ENCODE data around the gene MYLK.
"Not testable (repeated sequence)": the region's sequence is repeated elsewhere in the genome, so short reads cannot be mapped to it uniquely, and the experiment has no call there.

The MYLK gene

DNA sequence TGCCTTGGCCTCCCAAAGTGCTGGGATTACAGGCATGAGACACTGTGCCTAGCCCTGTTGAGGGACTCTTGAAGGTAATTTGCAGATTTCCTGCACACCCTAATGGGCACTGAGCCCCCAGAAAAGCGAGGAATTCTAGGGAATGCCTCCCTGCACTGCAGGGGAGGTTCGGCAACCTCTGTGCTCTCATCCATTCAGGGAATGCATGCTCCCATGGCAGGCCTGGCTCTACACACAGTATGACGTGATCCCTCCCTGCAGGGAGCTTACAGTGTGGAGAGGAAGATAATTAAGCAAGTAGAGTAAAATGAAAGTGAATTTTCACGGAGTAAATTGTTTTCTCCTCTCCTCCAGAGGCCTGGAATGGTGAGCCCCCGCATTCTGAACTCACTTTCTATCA lies 166.0 kb downstream of the MYLK start:
- no peak overlapping the region for H3K9ac ChIP-seq (ENCODE audit: low read depth, low read length, poor library complexity)
- no peak overlapping the region for H3K18ac ChIP-seq (ENCODE audit: low read length)
- no peak overlapping the region for H2AK5ac ChIP-seq (ENCODE audit: low read depth, low read length)
- H3K4me1 ChIP-seq (ENCODE audit: control insufficient read depth in 2 of 2, insufficient read depth in 1 of 2, low read depth in 1 of 2, low read length in 2 of 2), result peaks cover 0 to 2% of the 10 kb centered on the region in 2 donors
- no peaks in the 10 kb centered on the region for H3K9me3 ChIP-seq (replicated peaks in 1 of 2; ENCODE audit: control insufficient read depth in 2 of 2, insufficient read depth in 1 of 2, low read depth in 1 of 2, low read length in 2 of 2)
- H2BK5ac ChIP-seq (ENCODE audit: low read length), result no peak overlapping the region
- no peak overlapping the region for H3K14ac ChIP-seq (ENCODE audit: low read length)
- no peak overlapping the region for H2BK15ac ChIP-seq (ENCODE audit: low read length)
- H3K4me2 ChIP-seq (ENCODE audit: insufficient read depth, low read length, poor library complexity, severe bottlenecking), result no peak overlapping the region
- no peaks in the 10 kb centered on the region for H3K27me3 ChIP-seq (ENCODE audit: control insufficient read depth in 3 of 3, insufficient read depth in 3 of 3, low read depth in 1 of 3, low read length in 3 of 3)
- no CpG with 5 or more reads among the region's 5 CpGs for WGBS, 2 donors (ENCODE audit: extremely low coverage in 2 of 2, insufficient read length in 2 of 2, insufficient replicate concordance in 1 of 2)
- no peak overlapping the region for H3K23ac ChIP-seq (ENCODE audit: low read depth, low read length, poor library complexity)
- H3K27ac ChIP-seq (replicated peaks; ENCODE audit: low read length), result no peak overlapping the region
- H3K36me3 ChIP-seq (replicated peaks in 1 of 2; ENCODE audit: control insufficient read depth in 2 of 2, insufficient read depth in 2 of 2, low read length in 2 of 2), result peaks cover 4 to 5% of the 10 kb centered on the region in 2 donors
- no peak overlapping the region for H2AFZ ChIP-seq (ENCODE audit: low read length)
- no peak overlapping the region for H3K4ac ChIP-seq (ENCODE audit: low read length)
- no peaks in the 10 kb centered on the region for H3K79me1 ChIP-seq (ENCODE audit: low read depth, low read length)
- H2BK12ac ChIP-seq (ENCODE audit: low read length), result no peak overlapping the region
- DNase-seq (ENCODE audit: low spot score), result no peak
- no peak overlapping the region for H3K4me3 ChIP-seq (ENCODE audit: low read length in 2 of 2)
- no peak overlapping the region for H4K8ac ChIP-seq (ENCODE audit: low read depth, low read length)
- no peak overlapping the region for H2BK120ac ChIP-seq (ENCODE audit: low read depth, low read length)
- H4K91ac ChIP-seq (ENCODE audit: low read depth, low read length, poor library complexity), result no peak overlapping the region

DNA sequence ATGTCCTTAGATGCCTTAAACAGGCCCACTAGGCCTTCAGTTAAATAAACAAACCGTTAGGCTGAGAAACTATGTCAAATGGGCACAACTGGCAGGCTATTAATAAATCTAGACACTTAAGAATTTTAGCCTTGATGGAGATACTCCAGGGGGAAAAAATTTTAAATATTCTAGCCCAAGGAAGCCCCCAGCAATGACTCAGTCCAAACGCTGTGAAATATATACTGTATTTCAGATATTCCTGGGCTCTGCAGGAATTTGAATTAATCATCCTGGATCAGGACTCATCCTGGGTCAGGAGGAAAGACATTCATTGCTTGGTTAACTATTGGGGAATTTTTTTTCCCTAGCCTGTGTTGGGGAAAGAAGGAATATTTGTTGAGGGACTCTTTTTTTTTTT lies 166.7 kb downstream of the MYLK start:
- H3K9ac ChIP-seq (ENCODE audit: low read depth, low read length, poor library complexity); H2BK15ac ChIP-seq (ENCODE audit: low read length); H2AFZ ChIP-seq (ENCODE audit: low read length); H3K9me3 ChIP-seq (replicated peaks in 1 of 2; ENCODE audit: control insufficient read depth in 2 of 2, insufficient read depth in 1 of 2, low read depth in 1 of 2, low read length in 2 of 2); H3K23ac ChIP-seq (ENCODE audit: low read depth, low read length, poor library complexity); H3K4me2 ChIP-seq (ENCODE audit: insufficient read depth, low read length, poor library complexity, severe bottlenecking); H3K36me3 ChIP-seq (replicated peaks in 1 of 2; ENCODE audit: control insufficient read depth in 2 of 2, insufficient read depth in 2 of 2, low read length in 2 of 2); H3K14ac ChIP-seq (ENCODE audit: low read length); H2BK120ac ChIP-seq (ENCODE audit: low read depth, low read length); H3K4ac ChIP-seq (ENCODE audit: low read length); H3K4me1 ChIP-seq (ENCODE audit: control insufficient read depth in 2 of 2, insufficient read depth in 1 of 2, low read depth in 1 of 2, low read length in 2 of 2); H3K27me3 ChIP-seq (ENCODE audit: control insufficient read depth in 3 of 3, insufficient read depth in 3 of 3, low read depth in 1 of 3, low read length in 3 of 3); H2BK12ac ChIP-seq (ENCODE audit: low read length); H3K4me3 ChIP-seq (ENCODE audit: low read length in 2 of 2); H2AK5ac ChIP-seq (ENCODE audit: low read depth, low read length); H4K91ac ChIP-seq (ENCODE audit: low read depth, low read length, poor library complexity); H3K27ac ChIP-seq (replicated peaks; ENCODE audit: low read length); H2BK5ac ChIP-seq (ENCODE audit: low read length); H4K8ac ChIP-seq (ENCODE audit: low read depth, low read length); H3K79me1 ChIP-seq (ENCODE audit: low read depth, low read length); DNase-seq (ENCODE audit: low spot score); H3K18ac ChIP-seq (ENCODE audit: low read length): not testable (repeated sequence)
- WGBS, 2 donors (ENCODE audit: extremely low coverage in 2 of 2, insufficient read length in 2 of 2, insufficient replicate concordance in 1 of 2), result no CpG with 5 or more reads among the region's 2 CpGs

DNA sequence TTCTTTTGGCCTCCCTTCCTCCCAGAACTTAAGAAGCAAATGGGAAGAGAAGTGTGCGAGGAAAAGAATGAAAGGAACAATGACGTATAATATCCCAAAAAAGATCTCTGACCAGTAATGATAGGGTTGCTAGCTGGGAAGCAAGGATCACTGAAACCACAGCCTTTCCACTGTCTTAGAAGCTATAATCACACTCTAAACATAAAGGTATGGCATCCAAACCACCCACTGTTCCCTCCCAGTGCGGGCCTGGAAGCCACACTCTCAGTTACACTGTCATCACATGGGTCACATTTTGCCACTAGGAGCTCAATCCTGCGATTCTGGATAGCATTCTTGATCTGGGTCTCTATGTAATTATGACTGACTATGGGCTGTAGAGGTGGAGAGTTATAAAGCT lies 167.7 kb downstream of the MYLK start:
- no peaks in the 10 kb centered on the region for H3K79me1 ChIP-seq (ENCODE audit: low read depth, low read length)
- no peak overlapping the region for H3K4ac ChIP-seq (ENCODE audit: low read length)
- H4K91ac ChIP-seq (ENCODE audit: low read depth, low read length, poor library complexity), result no peak overlapping the region
- no peak overlapping the region for H3K18ac ChIP-seq (ENCODE audit: low read length)
- no peak overlapping the region for H3K27ac ChIP-seq (replicated peaks; ENCODE audit: low read length)
- H3K4me1 ChIP-seq (ENCODE audit: control insufficient read depth in 2 of 2, insufficient read depth in 1 of 2, low read depth in 1 of 2, low read length in 2 of 2), result peaks cover 4 to 11% of the 10 kb centered on the region in 2 donors
- DNase-seq (ENCODE audit: low spot score), result no peak
- no peak overlapping the region for H2BK5ac ChIP-seq (ENCODE audit: low read length)
- H3K4me3 ChIP-seq (ENCODE audit: low read length in 2 of 2), result no peak overlapping the region
- H3K36me3 ChIP-seq (replicated peaks in 1 of 2; ENCODE audit: control insufficient read depth in 2 of 2, insufficient read depth in 2 of 2, low read length in 2 of 2), result peaks cover 0 to 7% of the 10 kb centered on the region in 2 donors
- WGBS, 2 donors (ENCODE audit: extremely low coverage in 2 of 2, insufficient read length in 2 of 2, insufficient replicate concordance in 1 of 2), result no CpG with 5 or more reads among the region's 4 CpGs
- H2BK15ac ChIP-seq (ENCODE audit: low read length), result no peak overlapping the region
- no peak overlapping the region for H3K23ac ChIP-seq (ENCODE audit: low read depth, low read length, poor library complexity)
- no peak overlapping the region for H2BK120ac ChIP-seq (ENCODE audit: low read depth, low read length)
- no peaks in the 10 kb centered on the region for H3K9me3 ChIP-seq (replicated peaks in 1 of 2; ENCODE audit: control insufficient read depth in 2 of 2, insufficient read depth in 1 of 2, low read depth in 1 of 2, low read length in 2 of 2)
- no peak overlapping the region for H2BK12ac ChIP-seq (ENCODE audit: low read length)
- H3K14ac ChIP-seq (ENCODE audit: low read length), result no peak overlapping the region
- H2AFZ ChIP-seq (ENCODE audit: low read length), result no peak overlapping the region
- no peaks in the 10 kb centered on the region for H3K27me3 ChIP-seq (ENCODE audit: control insufficient read depth in 3 of 3, insufficient read depth in 3 of 3, low read depth in 1 of 3, low read length in 3 of 3)
- no peak overlapping the region for H4K8ac ChIP-seq (ENCODE audit: low read depth, low read length)
- H3K4me2 ChIP-seq (ENCODE audit: insufficient read depth, low read length, poor library complexity, severe bottlenecking), result no peak overlapping the region
- no peak overlapping the region for H3K9ac ChIP-seq (ENCODE audit: low read depth, low read length, poor library complexity)
- H2AK5ac ChIP-seq (ENCODE audit: low read depth, low read length), result no peak overlapping the region

DNA sequence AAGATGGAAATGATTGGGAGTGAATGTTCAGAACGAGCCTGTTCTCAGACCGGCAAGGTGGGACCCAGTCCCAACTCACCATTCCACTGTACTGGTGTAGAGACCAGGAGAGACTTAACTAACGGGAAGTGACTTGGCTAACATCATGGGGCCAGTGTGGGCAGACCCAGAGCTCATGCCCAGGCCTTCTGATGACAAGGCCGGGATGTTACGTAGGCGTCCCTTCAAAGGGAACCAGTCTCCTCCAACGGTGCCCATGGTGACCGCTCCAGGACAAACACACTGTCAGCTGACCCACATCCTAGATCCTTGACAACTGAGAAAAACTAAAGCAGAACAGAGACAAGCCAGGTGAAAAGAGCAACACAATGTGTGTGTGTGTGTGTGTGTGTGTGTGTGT lies 170.9 kb downstream of the MYLK start:
- Histone ChIP-seq H3K4me1 (ENCODE audit: control insufficient read depth in 2 of 2, insufficient read depth in 1 of 2, low read depth in 1 of 2, low read length in 2 of 2) (peaks cover 4 to 12% of the 10 kb centered on the region in 2 donors), H3K23ac (ENCODE audit: low read depth, low read length, poor library complexity) (no peak overlapping the region), H2BK120ac (ENCODE audit: low read depth, low read length) (no peak overlapping the region), H2AFZ (ENCODE audit: low read length) (no peak overlapping the region), H3K4me3 (ENCODE audit: low read length in 2 of 2) (no peak overlapping the region), H2BK15ac (ENCODE audit: low read length) (no peak overlapping the region), H3K18ac (ENCODE audit: low read length) (no peak overlapping the region), H3K36me3 (replicated peaks in 1 of 2; ENCODE audit: control insufficient read depth in 2 of 2, insufficient read depth in 2 of 2, low read length in 2 of 2) (peaks cover 4 to 12% of the 10 kb centered on the region in 2 donors), H4K91ac (ENCODE audit: low read depth, low read length, poor library complexity) (no peak overlapping the region), H3K4me2 (ENCODE audit: insufficient read depth, low read length, poor library complexity, severe bottlenecking) (no peak overlapping the region), H3K9me3 (replicated peaks in 1 of 2; ENCODE audit: control insufficient read depth in 2 of 2, insufficient read depth in 1 of 2, low read depth in 1 of 2, low read length in 2 of 2) (no peaks in the 10 kb centered on the region), H3K9ac (ENCODE audit: low read depth, low read length, poor library complexity) (no peak overlapping the region), H4K8ac (ENCODE audit: low read depth, low read length) (no peak overlapping the region), H2AK5ac (ENCODE audit: low read depth, low read length) (no peak overlapping the region), H2BK5ac (ENCODE audit: low read length) (no peak overlapping the region), H3K79me1 (ENCODE audit: low read depth, low read length) (peaks cover 1% of the 10 kb centered on the region), H3K27me3 (ENCODE audit: control insufficient read depth in 3 of 3, insufficient read depth in 3 of 3, low read depth in 1 of 3, low read length in 3 of 3) (no peaks in the 10 kb centered on the region), H3K27ac (replicated peaks; ENCODE audit: low read length) (no peak overlapping the region), H3K4ac (ENCODE audit: low read length) (no peak overlapping the region), H3K14ac (ENCODE audit: low read length) (no peak overlapping the region), H2BK12ac (ENCODE audit: low read length) (no peak overlapping the region)
- no peak for DNase-seq (ENCODE audit: low spot score)
- WGBS, 2 donors (ENCODE audit: extremely low coverage in 2 of 2, insufficient read length in 2 of 2, insufficient replicate concordance in 1 of 2), result no CpG with 5 or more reads among the region's 8 CpGs

Data from neuronal stem cell (in vitro differentiated cells).